GM12872 (cell line): ENCODE results near the gene FBN3.

Experiments
- TF ChIP-seq, protein P1 (sequence below): IDR thresholded peaks from 3 replicates; pipeline ENCODE4 v1.5.1; 2011; ENCODE audit warnings: low read depth, mild to moderate bottlenecking, low read length, moderate library complexity; ENCODE audit not compliant: insufficient read depth

Gene FBN3

GRCh38 chr19:8071912-8072311, 77.5 kb downstream of the FBN3 start:
- TF ChIP-seq, protein P1, sequence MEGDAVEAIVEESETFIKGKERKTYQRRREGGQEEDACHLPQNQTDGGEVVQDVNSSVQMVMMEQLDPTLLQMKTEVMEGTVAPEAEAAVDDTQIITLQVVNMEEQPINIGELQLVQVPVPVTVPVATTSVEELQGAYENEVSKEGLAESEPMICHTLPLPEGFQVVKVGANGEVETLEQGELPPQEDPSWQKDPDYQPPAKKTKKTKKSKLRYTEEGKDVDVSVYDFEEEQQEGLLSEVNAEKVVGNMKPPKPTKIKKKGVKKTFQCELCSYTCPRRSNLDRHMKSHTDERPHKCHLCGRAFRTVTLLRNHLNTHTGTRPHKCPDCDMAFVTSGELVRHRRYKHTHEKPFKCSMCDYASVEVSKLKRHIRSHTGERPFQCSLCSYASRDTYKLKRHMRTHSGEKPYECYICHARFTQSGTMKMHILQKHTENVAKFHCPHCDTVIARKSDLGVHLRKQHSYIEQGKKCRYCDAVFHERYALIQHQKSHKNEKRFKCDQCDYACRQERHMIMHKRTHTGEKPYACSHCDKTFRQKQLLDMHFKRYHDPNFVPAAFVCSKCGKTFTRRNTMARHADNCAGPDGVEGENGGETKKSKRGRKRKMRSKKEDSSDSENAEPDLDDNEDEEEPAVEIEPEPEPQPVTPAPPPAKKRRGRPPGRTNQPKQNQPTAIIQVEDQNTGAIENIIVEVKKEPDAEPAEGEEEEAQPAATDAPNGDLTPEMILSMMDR = no peak

- TF ChIP-seq, protein P1 = peak; percentile 79
Measured at GRCh38 chr19:8069096-8069973, 80.1 kb downstream of the FBN3 start.

DNA sequence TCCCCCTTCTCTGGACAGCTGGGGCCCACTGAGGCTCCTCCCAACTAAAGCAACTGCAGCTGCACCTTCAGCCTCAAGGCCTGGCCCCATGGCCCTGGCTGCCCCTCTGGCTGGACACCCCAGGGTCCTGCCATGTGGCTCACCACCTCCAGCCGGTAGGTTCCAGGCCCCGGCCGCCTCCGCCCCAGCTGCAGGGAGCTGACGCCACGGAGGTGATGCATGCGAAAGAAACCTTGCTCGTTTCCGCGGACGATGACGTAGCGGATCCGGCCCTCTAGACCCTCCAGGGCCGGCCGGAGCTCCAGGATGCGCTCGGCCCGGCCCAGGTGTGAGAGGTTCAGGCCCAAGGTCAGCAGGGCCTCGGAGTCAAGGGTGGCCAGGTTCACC, 83.5 kb downstream of the FBN3 start:
- TF ChIP-seq, protein P1 = no peak

GRCh38 chr19:8064911-8065874, 84.2 kb downstream of the FBN3 start:
- TF ChIP-seq, protein P1 = no peak

DNA sequence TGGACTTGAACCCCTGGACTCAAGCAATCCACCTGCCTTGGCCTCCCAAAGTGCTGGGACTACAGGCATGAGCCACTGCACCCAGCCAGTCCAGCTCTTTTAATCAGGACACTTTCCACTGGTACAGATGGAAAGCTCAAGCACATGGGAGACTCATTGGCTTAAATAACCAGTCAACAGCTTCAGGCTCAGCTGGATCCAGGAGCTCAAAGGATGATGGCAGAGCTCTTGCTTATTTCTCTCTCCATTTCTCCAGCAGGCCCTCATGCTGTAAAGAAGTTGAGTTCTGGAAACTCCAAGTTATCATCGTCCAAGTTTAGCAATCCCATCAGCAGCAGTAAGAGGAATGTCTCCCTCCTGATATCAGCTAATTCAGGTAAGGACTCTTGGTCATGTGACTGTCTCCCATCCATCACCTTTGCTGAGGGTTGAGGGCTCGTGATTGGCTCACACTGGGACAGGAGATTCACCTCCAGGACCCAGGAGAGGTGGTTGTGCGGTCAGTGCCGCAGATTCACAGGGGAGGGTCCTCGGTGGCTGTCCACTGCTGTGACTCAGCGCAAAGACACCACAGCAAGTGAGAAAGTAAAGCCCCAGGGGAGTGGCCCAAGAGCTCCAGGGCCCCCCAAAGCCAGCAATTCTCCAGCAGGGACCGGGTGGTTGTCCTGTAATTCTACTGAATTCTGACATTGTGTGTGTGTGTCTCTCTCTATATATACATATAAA, 91.7 kb downstream of the FBN3 start:
- TF ChIP-seq, protein P1 = no peak

GRCh38 chr19:8056533-8056932, 92.9 kb downstream of the FBN3 start:
- TF ChIP-seq, protein P1 = no peak
